ENCODE measurements around the gene DNAJC22. TPM values are rescaled to one million over a fixed set of nuclear protein-coding genes. Genes with fewer than 3 reads are reported as not detected.

Gene DNAJC22
- total and polyA plus RNA-seq, 7 donors, result 0.03 to 0.08 TPM; not detected in 5

GRCh38 chr12:49344486-49345050 is 2.1 kb upstream of the DNAJC22 start:
- no peak overlapping the region for H3K27ac ChIP-seq
- H3K4me3 ChIP-seq, result peak overlapping the region; percentile 63
- intact Hi-C loops (cut with DNase I), result no loop called here
- H3K4me1 ChIP-seq, result peaks cover 40% of the 10 kb centered on the region
- DNase-seq, result no peak
- peaks cover 0 to 81% (median 32%) of the 10 kb centered on the region in 3 donors for H3K27me3 ChIP-seq (ENCODE audit: insufficient read depth in 3 of 3, low read length in 2 of 3)
- ATAC-seq, result no peak
- H3K36me3 ChIP-seq (ENCODE audit: insufficient read depth in 1 of 2, low read depth in 1 of 2), result no peaks in the 10 kb centered on the region
- no peaks in the 10 kb centered on the region for H3K9me3 ChIP-seq
- 33 to 34% (median 34%) methylated on average over 13 to 15 of the region's 15 CpGs for WGBS, 3 donors
- TF ChIP-seq CTCF (IDR thresholded peaks at IDR 0.05), result no peak

- H3K27me3 ChIP-seq (ENCODE audit: insufficient read depth in 3 of 3, low read length in 2 of 3), result peaks cover 0 to 88% (median 31%) of the 10 kb centered on the region in 3 donors
Measured at GRCh38 chr12:49345051-49345824, 1.4 kb upstream of the DNAJC22 start.

GRCh38 chr12:49345825-49346658 is 646 bp upstream of the DNAJC22 start:
- ATAC-seq, result no peak
- intact Hi-C loops (cut with DNase I), result no loop called here
- Histone ChIP-seq H3K27ac (no peak overlapping the region), H3K4me1 (peaks cover 40% of the 10 kb centered on the region), H3K4me3 (peak overlapping the region; percentile 63), H3K27me3 (ENCODE audit: insufficient read depth in 3 of 3, low read length in 2 of 3) (peaks cover 0 to 96% (median 31%) of the 10 kb centered on the region in 3 donors), H3K36me3 (ENCODE audit: insufficient read depth in 1 of 2, low read depth in 1 of 2) (no peaks in the 10 kb centered on the region), H3K9me3 (no peaks in the 10 kb centered on the region)
- 3% methylated on average over 49 to 61 of the region's 61 CpGs for WGBS, 3 donors
- no peak for DNase-seq
- TF ChIP-seq CTCF (IDR thresholded peaks at IDR 0.05), result no peak

More at GRCh38 chr12:49345051-49345824, 1.4 kb upstream of the DNAJC22 start:
- DNase-seq, result no peak
- ATAC-seq, result peak in 2 of 4 donors; percentile 14 to 18
- intact Hi-C loops (cut with DNase I), result no loop called here
- Histone ChIP-seq H3K9me3 (no peaks in the 10 kb centered on the region), H3K27ac (no peak overlapping the region), H3K36me3 (ENCODE audit: insufficient read depth in 1 of 2, low read depth in 1 of 2) (no peaks in the 10 kb centered on the region), H3K4me3 (peak overlapping the region; percentile 63), H3K4me1 (peaks cover 40% of the 10 kb centered on the region)
- TF ChIP-seq CTCF (IDR thresholded peaks at IDR 0.05), result no peak
- 3% methylated on average over 45 to 70 of the region's 70 CpGs for WGBS, 3 donors

GRCh38 chr12:49347311-49348193 is 864 bp downstream of the DNAJC22 start:
- no peaks in the 10 kb centered on the region for H3K9me3 ChIP-seq
- peaks cover 35% of the 10 kb centered on the region for H3K4me1 ChIP-seq
- H3K4me3 ChIP-seq, result peak overlapping the region; percentile 63
- peak; percentile 94 for TF ChIP-seq CTCF (IDR thresholded peaks at IDR 0.05)
- intact Hi-C loops (cut with DNase I), result no loop called here
- H3K27me3 ChIP-seq (ENCODE audit: insufficient read depth in 3 of 3, low read length in 2 of 3), result peaks cover 0 to 94% (median 27%) of the 10 kb centered on the region in 3 donors
- WGBS, 3 donors, result 5 to 9% (median 5%) methylated on average over 37 of the region's 37 CpGs
- peak; percentile 73 to 89 for DNase-seq
- H3K36me3 ChIP-seq (ENCODE audit: insufficient read depth in 1 of 2, low read depth in 1 of 2), result no peaks in the 10 kb centered on the region
- ATAC-seq, result peak; percentile 88 to 93 (median 88)
- no peak overlapping the region for H3K27ac ChIP-seq

Measured in psoas muscle (tissue), 8 donors.